CD4-positive, alpha-beta memory T cell (primary cell): ENCODE results near the gene MAP4. TPM values are rescaled to one million over a fixed set of nuclear protein-coding genes. Genes with fewer than 3 reads are reported as not detected.
A peak's percentile ranks its signal among the peaks of the same experiment; 100 is the strongest.

ENCODE experiments used
- CTCF ChIA-PET: fragments of 350-600 bp; sonication (Branson Sonifier 250); formaldehyde crosslinking; loops from one replicate; lab custom pipeline; 2021; ENCODE audit warnings: inconsistent platforms; ENCODE audit not compliant: partially characterized antibody; lab: Charles Lee
- POLR2A ChIA-PET: fragments of 350-600 bp; sonication (Branson Sonifier 250); formaldehyde crosslinking; loops from one replicate; lab custom pipeline; 2021; ENCODE audit not compliant: partially characterized antibody; lab: Charles Lee
- DNase-seq, 5 donors: peaks; one replicate each; pipeline versions ENCODE4 v3.0.0 to v3.0.0-alpha.2; 2020 to 2022; ENCODE audit warnings: mixed read lengths in 1 of 5
- H3K27ac ChIP-seq: one replicate; pipeline ENCODE4 v1.7.0; 2013; ENCODE audit warnings: low read depth, low read length
- H3K27me3 ChIP-seq: 2 replicates; pipeline ENCODE4 v1.7.0; 2013; ENCODE audit warnings: mild to moderate bottlenecking, low read length, moderate library complexity; ENCODE audit not compliant: insufficient read depth
- H3K36me3 ChIP-seq: 2 replicates; pipeline ENCODE4 v1.7.0; 2013; ENCODE audit warnings: mild to moderate bottlenecking, low read length, moderate library complexity; ENCODE audit not compliant: insufficient read depth
- H3K4me1 ChIP-seq: 2 replicates; pipeline ENCODE4 v1.7.0; 2013; ENCODE audit warnings: mild to moderate bottlenecking, low read length, moderate library complexity; ENCODE audit not compliant: insufficient read depth
- H3K4me3 ChIP-seq, 2 donors: one replicate each; pipeline ENCODE4 v1.7.0; 2013; ENCODE audit warnings: low read length in 2 of 2, mild to moderate bottlenecking in 1 of 2
- H3K9me3 ChIP-seq, 2 donors: one replicate each; pipeline ENCODE4 v1.7.0; 2013; ENCODE audit warnings: low read length in 2 of 2, control low read depth in 1 of 2; ENCODE audit not compliant: control insufficient read depth in 1 of 2
- H3K27ac Mint-ChIP-seq, 7 donors: one replicate each; pipeline ENCODE4 v1.8.0; 2020 to 2021; ENCODE audit warnings: mixed read lengths in 7 of 7, mild to moderate bottlenecking in 6 of 7, inconsistent platforms in 3 of 7, moderate library complexity in 3 of 7
- H3K27me3 Mint-ChIP-seq, 2 donors: one replicate each; pipeline ENCODE4 v1.8.0; 2020 to 2021; ENCODE audit warnings: mixed read lengths in 2 of 2
- H3K36me3 Mint-ChIP-seq, 2 donors: one replicate each; pipeline ENCODE4 v1.8.0; 2020 to 2021; ENCODE audit warnings: mixed read lengths in 2 of 2, inconsistent platforms in 1 of 2, mild to moderate bottlenecking in 1 of 2
- H3K4me1 Mint-ChIP-seq, 4 donors: one replicate each; pipeline ENCODE4 v1.8.0; 2020 to 2021; ENCODE audit warnings: mixed read lengths in 4 of 4, mild to moderate bottlenecking in 1 of 4
- H3K4me3 Mint-ChIP-seq, 8 donors: one replicate each; pipeline ENCODE4 v1.8.0; 2020 to 2021; ENCODE audit warnings: mixed read lengths in 8 of 8, mild to moderate bottlenecking in 7 of 8, moderate library complexity in 6 of 8, inconsistent platforms in 3 of 8
- H3K9me3 Mint-ChIP-seq, 8 donors: one replicate each; pipeline ENCODE4 v1.8.0; 2020 to 2021; ENCODE audit warnings: mixed read lengths in 8 of 8, mild to moderate bottlenecking in 5 of 8, inconsistent platforms in 3 of 8, moderate library complexity in 1 of 8
- intact Hi-C: fragments of 100-400 bp; cut with micrococcal nuclease; formaldehyde crosslinking; loops from one replicate; pipeline ENCODE4 v1.15.1; 2023
- polyA plus RNA-seq, 2 donors: library from polyadenylated mRNA; unstranded; fragments of 300-500 nt; fragmentation: Illumina TruSeq; gene quantifications; one replicate each; pipeline ENCODE4 v1.2.3, GENCODE V29; 2021
- total RNA-seq, 2 experiments: library from RNA; stranded (reverse); gene quantifications; one replicate each; pipeline ENCODE4 v1.2.3, GENCODE V29; 2021

MAP4 gene
- total and polyA plus RNA-seq, 4 experiments from 2014 or later, result 4.4 to 72.6 (median 67.8) TPM

DNA sequence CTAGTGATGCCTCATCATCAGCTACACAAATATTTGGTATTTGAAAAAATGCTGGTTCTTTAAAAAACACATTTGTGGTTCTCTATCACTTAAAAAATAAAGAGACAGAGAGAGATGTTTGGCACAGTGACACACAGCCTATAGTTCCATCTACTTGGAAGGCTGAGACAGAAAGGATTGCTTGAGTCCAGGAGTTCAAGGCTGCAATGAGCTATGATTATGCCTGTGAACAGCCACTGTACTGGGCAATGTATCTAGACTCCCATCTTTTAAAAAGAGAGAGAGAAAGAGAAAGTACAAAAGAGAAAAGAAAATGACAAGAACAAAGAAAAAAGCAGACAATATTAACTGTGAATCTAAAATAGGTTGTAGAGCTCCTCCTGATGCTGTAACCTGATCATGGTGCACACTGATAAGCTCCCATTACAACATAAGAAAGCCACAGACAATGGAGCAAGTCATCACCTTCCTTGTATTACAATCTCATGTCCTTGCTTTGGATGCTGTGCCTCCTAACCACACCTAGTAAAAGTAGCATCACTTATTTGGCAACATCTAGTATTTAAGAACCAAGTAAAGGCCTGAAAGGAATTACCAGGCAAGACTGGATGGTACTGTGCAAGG is 31.7 kb upstream of the MAP4 start:
- H3K27me3 ChIP-seq, result no peaks in the 10 kb centered on the region
- H3K4me3 ChIP-seq, result no peak overlapping the region
- Mint-ChIP-seq H3K4me1 (peaks cover 8 to 26% (median 20%) of the 10 kb centered on the region in 4 donors), H3K36me3 (peaks cover 9 to 16% of the 10 kb centered on the region in 2 donors), H3K9me3 (no peaks in the 10 kb centered on the region), H3K4me3 (no peak overlapping the region), H3K27me3 (no peaks in the 10 kb centered on the region), H3K27ac (peak overlapping the region in 1 of 7 donors; percentile 80)
- ChIA-PET POLR2A (no interaction called here), CTCF (no interaction called here)
- H3K4me1 ChIP-seq, result no peaks in the 10 kb centered on the region
- no peaks in the 10 kb centered on the region for H3K9me3 ChIP-seq
- no peak for DNase-seq
- no peaks in the 10 kb centered on the region for H3K36me3 ChIP-seq
- intact Hi-C loops, result no loop called here
- H3K27ac ChIP-seq, result no peak overlapping the region

DNA sequence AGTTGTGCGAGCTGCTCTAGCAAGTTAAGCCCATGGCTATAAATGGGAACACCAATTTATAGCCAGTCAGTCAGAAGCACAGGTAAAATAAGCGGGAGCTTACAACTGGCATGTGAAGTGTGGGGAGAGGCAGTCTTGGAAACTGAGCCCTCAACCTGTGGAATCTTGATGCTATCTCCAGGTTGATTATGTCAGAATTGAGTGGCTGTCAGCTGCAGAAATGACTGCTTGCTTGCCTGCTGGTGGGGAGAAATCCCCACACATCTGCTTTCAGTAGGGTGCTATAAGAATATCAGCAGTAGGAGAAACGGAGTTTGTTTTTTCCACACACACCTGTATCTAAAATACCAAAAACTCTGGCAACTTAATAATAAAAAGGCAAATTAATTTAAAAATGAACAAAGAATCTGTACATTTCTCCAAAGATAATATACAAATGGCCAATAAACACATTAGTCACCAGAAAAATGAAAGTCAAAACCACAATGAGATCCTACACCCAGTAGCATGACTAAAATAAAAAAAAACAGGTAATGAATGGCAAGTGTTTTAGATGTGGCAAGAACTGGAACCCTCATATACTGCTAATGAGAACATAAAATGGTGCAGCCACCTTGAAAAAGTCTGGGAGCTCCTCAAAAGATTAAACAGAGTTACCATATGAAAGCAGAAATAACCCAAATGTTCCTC is 26.0 kb upstream of the MAP4 start:
- Mint-ChIP-seq H3K4me1 (peaks cover 10 to 16% (median 12%) of the 10 kb centered on the region in 4 donors), H3K36me3 (peaks cover 0 to 4% of the 10 kb centered on the region in 2 donors), H3K27ac (peak overlapping the region in 1 of 7 donors; percentile 42), H3K27me3 (no peaks in the 10 kb centered on the region), H3K9me3 (no peaks in the 10 kb centered on the region), H3K4me3 (no peak overlapping the region)
- ChIA-PET CTCF (no interaction called here), POLR2A (no interaction called here)
- H3K27me3 ChIP-seq, result no peaks in the 10 kb centered on the region
- intact Hi-C loops, result no loop called here
- H3K36me3 ChIP-seq, result no peaks in the 10 kb centered on the region
- H3K27ac ChIP-seq, result no peak overlapping the region
- H3K4me1 ChIP-seq, result peaks cover 16% of the 10 kb centered on the region
- no peak overlapping the region for H3K4me3 ChIP-seq
- DNase-seq, result no peak
- H3K9me3 ChIP-seq, result no peaks in the 10 kb centered on the region

DNA sequence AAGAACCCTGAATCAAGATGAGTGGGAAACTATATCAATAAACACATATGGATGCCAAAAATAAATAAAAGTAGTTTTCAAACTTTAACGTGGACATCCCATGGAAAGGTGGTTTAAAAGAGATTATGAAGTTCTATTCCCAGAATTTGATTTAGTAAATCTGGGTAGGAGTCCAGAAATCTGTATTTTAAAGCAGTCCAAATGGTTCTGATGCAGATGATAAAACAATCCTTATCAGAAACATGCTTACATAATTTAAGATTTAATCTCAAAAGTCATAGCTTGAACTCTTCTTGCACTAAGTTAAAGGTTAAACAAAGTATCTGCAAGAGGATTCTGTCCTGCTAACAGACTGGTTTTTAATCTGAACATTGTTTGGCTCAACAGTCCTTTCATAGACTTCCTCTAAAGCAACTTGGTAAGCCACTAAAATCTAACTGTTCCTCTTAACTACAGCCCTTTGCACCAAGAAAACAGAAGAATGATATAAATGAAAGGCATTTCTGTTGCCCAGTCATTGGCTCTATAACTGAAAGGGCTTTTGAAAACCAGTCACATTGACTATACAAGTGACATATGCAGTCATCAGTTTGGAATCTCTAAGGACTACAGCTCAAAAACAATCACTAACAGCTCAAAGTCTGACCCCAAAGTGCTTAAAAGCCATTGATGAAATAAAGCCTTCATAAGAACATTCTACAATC is 23.4 kb upstream of the MAP4 start:
- H3K27ac Mint-ChIP-seq, result peak overlapping the region in 3 of 7 donors; percentile 11 to 70 (median 43)
- POLR2A ChIA-PET, result no interaction called here
- no peak overlapping the region for H3K27ac ChIP-seq

DNA sequence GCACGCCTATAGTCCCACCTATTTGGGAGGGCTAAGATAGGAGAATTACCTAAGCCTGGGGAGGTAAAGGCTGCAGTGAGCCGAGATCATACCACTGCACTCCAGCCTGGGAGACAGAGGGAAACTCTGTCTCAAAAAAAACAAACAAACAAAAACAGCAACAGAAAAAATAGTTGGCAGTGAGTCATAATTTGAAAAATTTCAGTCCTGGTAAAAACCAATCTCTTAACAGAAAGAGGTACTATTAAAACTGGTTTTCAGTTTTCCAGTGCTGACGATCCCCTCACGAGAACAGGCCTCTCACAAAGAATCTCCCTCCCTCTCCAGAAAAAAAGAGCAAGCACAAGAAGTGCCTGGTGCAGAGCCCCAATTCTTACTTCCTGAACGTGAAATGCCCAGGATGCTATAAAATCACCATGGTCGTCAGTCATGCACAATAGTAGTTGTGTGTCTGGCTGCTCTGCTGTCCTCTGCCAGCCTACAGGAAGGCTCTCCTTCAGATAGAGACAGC is 22.8 kb upstream of the MAP4 start:
- Histone ChIP-seq H3K36me3 (no peaks in the 10 kb centered on the region), H3K27me3 (no peaks in the 10 kb centered on the region), H3K4me1 (peaks cover 16% of the 10 kb centered on the region), H3K27ac (no peak overlapping the region), H3K9me3 (no peaks in the 10 kb centered on the region), H3K4me3 (no peak overlapping the region)
- Mint-ChIP-seq H3K27me3 (no peaks in the 10 kb centered on the region), H3K4me3 (no peak overlapping the region), H3K4me1 (peaks cover 14 to 24% (median 15%) of the 10 kb centered on the region in 4 donors), H3K9me3 (no peaks in the 10 kb centered on the region), H3K36me3 (peaks cover 0 to 3% of the 10 kb centered on the region in 2 donors), H3K27ac (peak overlapping the region in 4 of 7 donors; percentile 11 to 70 (median 48))
- DNase-seq, result no peak
- intact Hi-C loops, result no loop called here
- CTCF ChIA-PET, result no interaction called here
- POLR2A ChIA-PET, result no interaction called here

More for the DNA sequence above, 23.4 kb upstream of the MAP4 start:
- Histone ChIP-seq H3K4me3 (no peak overlapping the region), H3K9me3 (no peaks in the 10 kb centered on the region), H3K36me3 (no peaks in the 10 kb centered on the region), H3K27me3 (no peaks in the 10 kb centered on the region), H3K4me1 (peaks cover 16% of the 10 kb centered on the region)
- DNase-seq, result no peak
- H3K9me3 Mint-ChIP-seq, result no peaks in the 10 kb centered on the region
- H3K36me3 Mint-ChIP-seq, result peaks cover 0 to 3% of the 10 kb centered on the region in 2 donors
- intact Hi-C loops, result no loop called here
- H3K4me1 Mint-ChIP-seq, result peaks cover 11 to 21% (median 13%) of the 10 kb centered on the region in 4 donors
- no peak overlapping the region for H3K4me3 Mint-ChIP-seq
- CTCF ChIA-PET, result no interaction called here
- no peaks in the 10 kb centered on the region for H3K27me3 Mint-ChIP-seq

DNA sequence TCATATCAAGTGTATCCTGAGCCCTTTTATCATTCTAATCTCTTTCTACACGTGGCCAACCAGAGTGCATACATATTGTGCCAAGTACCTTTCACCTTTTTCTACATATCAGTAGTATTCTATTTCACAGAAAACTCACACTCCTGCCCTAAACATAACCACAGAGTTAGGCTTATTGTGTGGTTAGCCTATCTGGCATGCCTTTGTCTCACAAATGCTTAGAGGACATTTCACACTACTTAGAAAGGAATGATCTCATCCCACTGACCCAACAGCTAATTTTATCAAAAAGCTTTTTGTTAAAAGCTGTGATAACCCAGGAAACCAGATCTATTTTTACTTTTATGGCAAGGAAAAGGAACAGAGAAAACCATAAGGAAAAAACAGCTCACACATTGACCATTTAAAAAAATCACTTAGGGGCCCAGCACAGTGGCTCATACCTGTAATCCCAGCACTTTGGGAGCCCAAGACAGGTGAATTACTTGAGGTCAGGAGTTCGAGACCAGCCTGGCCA is 17.8 kb upstream of the MAP4 start:
- peaks cover 0 to under 1% of the 10 kb centered on the region in 2 donors for H3K36me3 Mint-ChIP-seq
- intact Hi-C loops, result no loop called here
- H3K4me3 ChIP-seq, result no peak overlapping the region
- H3K9me3 Mint-ChIP-seq, result no peaks in the 10 kb centered on the region
- no peaks in the 10 kb centered on the region for H3K27me3 ChIP-seq
- H3K4me1 Mint-ChIP-seq, result peaks cover 15 to 28% (median 18%) of the 10 kb centered on the region in 4 donors
- ChIA-PET CTCF (interaction anchor here (0.9 kb wide), 1 partner anchor 37 kb away, joined by 5 read pairs; no protein-coding TSS in a partner anchor), POLR2A (no interaction called here)
- no peak for DNase-seq
- peak overlapping the region in 4 of 7 donors; percentile 19 to 64 (median 38) for H3K27ac Mint-ChIP-seq
- H3K27ac ChIP-seq, result no peak overlapping the region
- no peaks in the 10 kb centered on the region for H3K36me3 ChIP-seq
- no peaks in the 10 kb centered on the region for H3K9me3 ChIP-seq
- no peaks in the 10 kb centered on the region for H3K27me3 Mint-ChIP-seq
- H3K4me3 Mint-ChIP-seq, result peak overlapping the region in 1 of 8 donors; percentile 7
- peaks cover 3% of the 10 kb centered on the region for H3K4me1 ChIP-seq

DNA sequence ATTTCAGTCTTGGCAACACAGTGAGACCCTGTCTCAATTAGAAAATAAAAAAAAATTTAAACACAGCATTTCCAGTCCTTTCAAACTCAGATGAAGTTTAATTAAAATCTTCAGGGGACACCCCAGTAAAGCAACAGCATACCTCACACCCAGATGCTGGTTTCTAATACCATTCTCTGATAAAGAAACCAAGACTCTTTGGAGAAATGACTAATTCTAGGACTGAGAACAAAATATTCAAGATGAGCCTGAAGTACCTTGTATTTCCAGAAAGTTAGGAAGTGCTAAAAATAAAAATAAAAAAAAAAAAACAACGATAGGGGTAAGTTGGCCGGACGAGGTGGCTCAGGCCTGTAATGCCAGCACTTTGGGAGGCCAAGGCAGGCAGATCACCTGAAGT is 14.0 kb upstream of the MAP4 start:
- Histone ChIP-seq H3K4me3 (no peak overlapping the region), H3K9me3 (no peaks in the 10 kb centered on the region), H3K36me3 (no peaks in the 10 kb centered on the region), H3K27me3 (no peaks in the 10 kb centered on the region), H3K4me1 (no peaks in the 10 kb centered on the region), H3K27ac (no peak overlapping the region)
- H3K36me3 Mint-ChIP-seq, result peaks cover 0 to 3% of the 10 kb centered on the region in 2 donors
- intact Hi-C loops, result no loop called here
- CTCF ChIA-PET, result no interaction called here
- no peak overlapping the region for H3K27ac Mint-ChIP-seq
- no peak for DNase-seq
- no peak overlapping the region for H3K4me3 Mint-ChIP-seq
- H3K27me3 Mint-ChIP-seq, result no peaks in the 10 kb centered on the region
- POLR2A ChIA-PET, result no interaction called here
- peaks cover 18 to 38% (median 22%) of the 10 kb centered on the region in 4 donors for H3K4me1 Mint-ChIP-seq
- H3K9me3 Mint-ChIP-seq, result no peaks in the 10 kb centered on the region
